K562 (cell line): ENCODE data around the gene AKR1D1. TPM values are rescaled to one million over a fixed set of nuclear protein-coding genes. Genes with fewer than 3 reads are reported as not detected.

Experiments
- ATAC-seq: fragments of 200-7000 bp; cut with Tn5 transposase; 3 replicates; pipeline ENCODE4 v1.9.1; 2020; ENCODE audit warnings: moderate library complexity
- BruUV-seq: library from RNA; stranded (reverse); fragments of 400-500 nt; replicated peaks from 2 replicates; lab custom pipeline; 2021; lab: Mats Ljungman, UMichigan
- CTCF ChIA-PET: fragments of 300-600 bp; formaldehyde crosslinking; extraction: SDS; loops from one replicate; lab custom pipeline; 2021; ENCODE audit warnings: low intra/inter-chr PET ratio; lab: Yijun Ruan, JAX
- POLR2A ChIA-PET: fragments of 300-600, 350-650 bp; sonication (Branson Sonifier 250); formaldehyde crosslinking; extraction: SDS; loops from one replicate; lab custom pipeline; 2021; ENCODE audit warnings: antibody characterized with exemption, inconsistent platforms; lab: Yijun Ruan, JAX
- DNase-seq, 4 experiments: peaks; one replicate each; pipeline versions ENCODE4 v3.0.0 to v3.0.0-alpha.2; 2011 to 2018; ENCODE audit warnings: low spot score in 3 of 4, mixed read lengths in 3 of 4; ENCODE audit errors: extremely low read depth in 1 of 4
- FAIRE-seq: peaks from 2 replicates; lab custom pipeline; 2011; peaks lifted over from hg19 to GRCh38; lab: Jason Lieb, UNC
- H2AFZ ChIP-seq: 2 replicates; pipeline ENCODE4 v1.6.0; 2011; ENCODE audit warnings: low read depth, low read length, control low read depth, inconsistent platforms
- H3K27ac ChIP-seq: fragments of 200-600 bp; 3 replicates; pipeline ENCODE4 v1.8.0; 2011; ENCODE audit warnings: low read depth, mild to moderate bottlenecking, control low read depth, inconsistent platforms, low read length, moderate library complexity, mixed read lengths; ENCODE audit errors: extremely low read depth
- H3K27me3 ChIP-seq, 2 experiments: fragments of 300-600 bp in 1 of 2; 2 replicates in 1 of 2; 3 replicates in 1 of 2; pipeline versions ENCODE4 v1.6.0 to v1.8.0; 2011; ENCODE audit warnings: inconsistent platforms in 2 of 2, low read length in 2 of 2, mild to moderate bottlenecking in 1 of 2, mixed read lengths in 1 of 2, moderate library complexity in 1 of 2; ENCODE audit not compliant: control insufficient read depth in 2 of 2, insufficient read depth in 2 of 2
- H3K36me3 ChIP-seq: fragments of 300-600 bp; 3 replicates; pipeline ENCODE4 v1.8.0; 2011; ENCODE audit warnings: mild to moderate bottlenecking, low read length, inconsistent platforms; ENCODE audit not compliant: control insufficient read depth, insufficient read depth
- H3K4me1 ChIP-seq, 2 experiments: fragments of 200-600 bp in 1 of 2; replicated peaks in 1 of 2; 2 replicates in 1 of 2; 3 replicates in 1 of 2; pipeline versions ENCODE4 v1.5.1 to v1.8.0; 2011; ENCODE audit warnings: inconsistent platforms in 2 of 2, low read length in 2 of 2, mild to moderate bottlenecking in 1 of 2, mixed read lengths in 1 of 2, moderate library complexity in 1 of 2; ENCODE audit not compliant: control insufficient read depth in 2 of 2, insufficient read depth in 2 of 2
- H3K4me2 ChIP-seq: 2 replicates; pipeline ENCODE4 v1.6.1; 2011; ENCODE audit warnings: low read length, control low read depth, inconsistent platforms, mixed read lengths; ENCODE audit not compliant: insufficient read depth
- H3K4me3 ChIP-seq: fragments of 200-600 bp; sonication (generic), shearing (Covaris generic); 2 replicates; pipeline ENCODE4 v1.5.1; 2016; ENCODE audit warnings: control low read depth, inconsistent platforms
- H3K79me2 ChIP-seq: fragments of 200-600 bp; 3 replicates; pipeline ENCODE4 v1.8.0; 2011; ENCODE audit warnings: low read length, inconsistent platforms; ENCODE audit not compliant: control insufficient read depth, insufficient read depth
- H3K9ac ChIP-seq, 2 experiments: 2 replicates each; pipeline versions ENCODE4 v1.6.0 to v1.6.1; 2011; ENCODE audit warnings: low read depth in 2 of 2, low read length in 2 of 2, control low read depth in 1 of 2, inconsistent platforms in 1 of 2, mild to moderate bottlenecking in 1 of 2, mixed read lengths in 1 of 2; ENCODE audit not compliant: insufficient read depth in 1 of 2
- H3K9me1 ChIP-seq: one replicate; pipeline ENCODE4 v1.6.0; 2011; ENCODE audit warnings: inconsistent platforms, mild to moderate bottlenecking, low read length, moderate library complexity; ENCODE audit not compliant: control insufficient read depth, insufficient read depth
- H3K9me3 ChIP-seq: replicated peaks from 2 replicates; pipeline ENCODE4 v1.5.1; 2011; ENCODE audit warnings: low read depth, low read length, inconsistent platforms; ENCODE audit not compliant: control insufficient read depth, insufficient read depth
- H4K20me1 ChIP-seq: replicated peaks from 2 replicates; pipeline ENCODE4 v1.6.1; 2011; ENCODE audit warnings: low read length, inconsistent platforms, mixed read lengths; ENCODE audit not compliant: control insufficient read depth, insufficient read depth
- AFF1 ChIP-seq, 2 experiments: fragments of 450-650 bp; IDR thresholded peaks; 2 replicates each; pipeline ENCODE4 v1.6.1; 2018; ENCODE audit warnings: mild to moderate bottlenecking in 2 of 2, low read depth in 1 of 2; ENCODE audit not compliant: partially characterized antibody in 2 of 2
- BCLAF1 ChIP-seq, 2 experiments: fragments of 450-650 bp in 1 of 2; IDR thresholded peaks; 2 replicates each; pipeline ENCODE4 v1.6.1; 2011 to 2017; ENCODE audit warnings: low read depth in 2 of 2, antibody characterized with exemption in 1 of 2, borderline replicate concordance in 1 of 2, low read length in 1 of 2, mild to moderate bottlenecking in 1 of 2, mixed read lengths in 1 of 2; ENCODE audit not compliant: control insufficient read depth in 1 of 2
- CBFA2T3 ChIP-seq: fragments of 450-650 bp; IDR thresholded peaks from 2 replicates; pipeline ENCODE4 v1.6.1; 2017
- DPF2 ChIP-seq: fragments of 450-650 bp; IDR thresholded peaks from 2 replicates; pipeline ENCODE4 v1.6.1; 2016
- HNRNPLL ChIP-seq: fragments of 200-400 bp; formaldehyde crosslinking; IDR thresholded peaks from 2 replicates; pipeline ENCODE4 v1.6.1; 2017; ENCODE audit warnings: low read length, low read depth, mild to moderate bottlenecking; ENCODE audit not compliant: poor library complexity, severe bottlenecking
- KHSRP ChIP-seq: fragments of 450-650 bp; IDR thresholded peaks from 2 replicates; pipeline ENCODE4 v1.6.1; 2017
- RBM14 ChIP-seq: fragments of 200-400 bp; formaldehyde crosslinking; IDR thresholded peaks from 2 replicates; pipeline ENCODE4 v1.6.1; 2018; ENCODE audit warnings: low read depth, mild to moderate bottlenecking, low read length, moderate library complexity, borderline replicate concordance; ENCODE audit not compliant: insufficient read depth
- RBM25 ChIP-seq: fragments of 200-400 bp; formaldehyde crosslinking; IDR thresholded peaks from 2 replicates; pipeline ENCODE4 v1.6.1; 2018; ENCODE audit warnings: low read length, low read depth, moderate library complexity; ENCODE audit not compliant: severe bottlenecking
- RNF219 ChIP-seq: fragments of 250-450 bp; sonication (Bioruptor Pico); IDR thresholded peaks from 2 replicates; pipeline ENCODE4 v1.5.0; 2022; ENCODE audit warnings: mild to moderate bottlenecking
- U2AF1 ChIP-seq: fragments of 200-400 bp; formaldehyde crosslinking; optimal IDR thresholded peaks from 2 replicates; pipeline ENCODE3; 2017; ENCODE audit warnings: mild to moderate bottlenecking, low read depth, low read length, moderate library complexity
- ZNF133 ChIP-seq: fragments of 250-450 bp; sonication (Bioruptor Pico); IDR thresholded peaks from 2 replicates; pipeline ENCODE4 v1.4.0; 2020; ENCODE audit warnings: mild to moderate bottlenecking
- ZNF778 ChIP-seq: fragments of 450-650 bp; formaldehyde crosslinking; IDR thresholded peaks from 2 replicates; pipeline ENCODE4 v1.4.0; 2020; ENCODE audit warnings: mild to moderate bottlenecking, moderate library complexity
- WGBS: fragments of 100-300 bp; shearing (Covaris generic); methylation state at CpG from one replicate; pipeline ENCODE4 v1.1.6; 2016; ENCODE audit warnings: low coverage, mixed read lengths; ENCODE audit not compliant: insufficient coverage; ENCODE audit errors: missing lambda C conversion rate; 5-methylcytosine and 5-hydroxymethylcytosine counted together
- in situ Hi-C: fragments of 300-500 bp; cut with MboI; formaldehyde crosslinking; loops from 4 replicates; pipeline ENCODE4 v1.15.0; 2018; ENCODE audit warnings: inconsistent platforms, mixed read lengths
- intact Hi-C: fragments of 100-400 bp; cut with micrococcal nuclease; formaldehyde crosslinking; loops from 2 replicates; pipeline ENCODE4 v1.14.2; 2022
- polyA plus RNA-seq, 8 experiments: library from polyadenylated mRNA; depleted of rRNA in 4 of 8; stranded (reverse) in 5 of 8; unstranded in 3 of 8; fragments of >200 nt; fragmentation: Nextera tagmentation in 2 of 8; fragmentation: Illumina TruSeq in 1 of 8; extraction: Ambion mirVana in 2 of 8; extraction: Trizol in 1 of 8; gene quantifications; 2 replicates each; pipeline versions ENCODE4 v1.2.1 to v1.2.3, GENCODE V29; 2011 to 2014; ENCODE audit warnings: inconsistent platforms in 1 of 8, missing spikeins in 1 of 8
- total RNA-seq, 7 experiments: library from RNA; depleted of rRNA in 6 of 7; stranded (reverse); fragments of >200 nt in 6 of 7; fragmentation: Illumina TruSeq in 2 of 7; extraction: Trizol in 2 of 7; gene quantifications; 2 replicates each; pipeline versions ENCODE4 v1.2.1 to v1.2.3, GENCODE V29; 2011 to 2021; ENCODE audit warnings: low replicate concordance in 1 of 7

AKR1D1 gene
- total and polyA plus RNA-seq, 9 of the 15 experiments (the other 6 are each of a cell fraction or from before 2014, with no cell fraction given) = not detected

- no peak for TF ChIP-seq RNF219 (CRISPR knock-in tag)
- no peak for TF ChIP-seq CBFA2T3
Measured at GRCh38 chr7:138077809-138078208, 1.6 kb downstream of the AKR1D1 start (continued).

- TF ChIP-seq DPF2 (no peak), U2AF1 (no peak), ZNF778 (no peak), RBM14 (no peak), AFF1 (IDR thresholded peaks at IDR 0.05; ENCODE audit: low read depth in 1 of 2, partially characterized antibody in 2 of 2) (no peak), ZNF133 (CRISPR knock-in tag) (no peak), KHSRP (no peak), BCLAF1 (IDR thresholded peaks at IDR 0.05; ENCODE audit: borderline replicate concordance in 1 of 2, control insufficient read depth in 1 of 2, low read depth in 2 of 2, low read length in 1 of 2) (no peak), HNRNPLL (no peak), RBM25 (no peak)
- TF ChIP-seq, all 486 proteins: peak for 0
- no peaks in the 10 kb centered on the region for H3K9me1 ChIP-seq
- H3K9me3 ChIP-seq = no peaks in the 10 kb centered on the region
- no peak overlapping the region for H3K9ac ChIP-seq
- ChIA-PET CTCF (no interaction called here), POLR2A (no interaction called here)
- intact Hi-C loops (no loop called here), in situ Hi-C loops (no loop called here)
- no peaks in the 10 kb centered on the region for H4K20me1 ChIP-seq
- DNase-seq (no peak), FAIRE-seq (no peak), ATAC-seq (no peak)
- no peaks in the 10 kb centered on the region for H3K79me2 ChIP-seq
- no TSS peak for BruUV-seq
- no peak overlapping the region for H3K27ac ChIP-seq
- H3K4me1 ChIP-seq = no peaks in the 10 kb centered on the region
- no peaks in the 10 kb centered on the region for H3K27me3 ChIP-seq
- 0% methylated on average over 1 of the region's 1 CpG for WGBS
- no peak overlapping the region for H3K4me3 ChIP-seq
- no peak overlapping the region for H2AFZ ChIP-seq
- no peaks in the 10 kb centered on the region for H3K36me3 ChIP-seq
- no peak overlapping the region for H3K4me2 ChIP-seq
Measured at GRCh38 chr7:138079137-138079536, 2.9 kb downstream of the AKR1D1 start.
